Measurements from ENCODE around the gene TP53BP1. TPM values are rescaled to one million over a fixed set of nuclear protein-coding genes. Genes with fewer than 3 reads are reported as not detected.

TP53BP1 gene
- total and polyA plus RNA-seq, 11 donors = 7.4 to 34.4 (median 27.4) TPM

DNA sequence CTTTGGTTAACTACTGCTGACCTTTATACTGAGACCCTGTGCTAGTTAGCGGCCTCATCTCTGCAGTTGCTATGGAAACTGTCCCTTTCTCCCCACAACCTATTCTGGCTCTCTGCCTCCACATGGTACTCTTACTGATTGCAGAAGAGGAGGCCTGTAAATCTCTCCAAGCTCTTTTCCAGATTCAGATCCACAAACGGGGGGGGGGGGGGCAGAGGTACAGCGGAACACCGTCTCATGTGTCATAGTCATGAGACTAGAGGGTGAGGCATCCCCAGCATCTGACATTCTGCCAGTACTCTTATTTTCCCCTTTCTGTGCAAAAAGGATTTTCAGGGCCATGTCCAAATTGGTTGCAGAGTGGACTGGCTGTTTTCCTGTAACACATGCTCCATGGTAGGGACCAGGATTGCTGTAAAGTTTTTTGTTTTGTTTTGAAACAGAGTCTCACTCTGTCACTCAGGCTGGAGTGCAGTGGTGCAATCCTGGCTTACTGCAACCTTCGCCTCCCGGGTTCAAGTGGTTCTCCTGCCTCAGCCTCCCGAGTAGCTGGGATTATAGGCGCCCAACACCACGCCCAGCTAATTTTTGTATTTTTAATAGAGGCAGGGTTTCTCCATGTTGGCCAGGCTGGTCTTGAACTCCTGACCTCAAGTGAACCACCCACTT is 16.2 kb upstream of the TP53BP1 start:
- intact Hi-C loops (cut with DNase I) = loop anchor here in 1 of 10 donors (2.0 kb wide), 1 partner anchor 14 kb away; no protein-coding TSS in a partner anchor
- peak overlapping the region; percentile 86 to 96 (median 92) for H3K27ac ChIP-seq
- 46 to 58% (median 57%) methylated on average over 9 of the region's 9 CpGs for WGBS, 4 donors
- no peaks in the 10 kb centered on the region for H3K36me3 ChIP-seq
- ATAC-seq (no peak), DNase-seq (no peak)
- no peaks in the 10 kb centered on the region for H3K9me3 ChIP-seq
- H3K4me1 ChIP-seq = peaks cover 0 to 40% (median 30%) of the 10 kb centered on the region in 12 donors
- H3K4me3 ChIP-seq = peak overlapping the region in 7 of 12 donors; percentile 54 to 67 (median 64)
- no peaks in the 10 kb centered on the region for H3K27me3 ChIP-seq
- no peak for TF ChIP-seq POLR2A (IDR thresholded peaks at IDR 0.05)
- TF ChIP-seq, protein P1, sequence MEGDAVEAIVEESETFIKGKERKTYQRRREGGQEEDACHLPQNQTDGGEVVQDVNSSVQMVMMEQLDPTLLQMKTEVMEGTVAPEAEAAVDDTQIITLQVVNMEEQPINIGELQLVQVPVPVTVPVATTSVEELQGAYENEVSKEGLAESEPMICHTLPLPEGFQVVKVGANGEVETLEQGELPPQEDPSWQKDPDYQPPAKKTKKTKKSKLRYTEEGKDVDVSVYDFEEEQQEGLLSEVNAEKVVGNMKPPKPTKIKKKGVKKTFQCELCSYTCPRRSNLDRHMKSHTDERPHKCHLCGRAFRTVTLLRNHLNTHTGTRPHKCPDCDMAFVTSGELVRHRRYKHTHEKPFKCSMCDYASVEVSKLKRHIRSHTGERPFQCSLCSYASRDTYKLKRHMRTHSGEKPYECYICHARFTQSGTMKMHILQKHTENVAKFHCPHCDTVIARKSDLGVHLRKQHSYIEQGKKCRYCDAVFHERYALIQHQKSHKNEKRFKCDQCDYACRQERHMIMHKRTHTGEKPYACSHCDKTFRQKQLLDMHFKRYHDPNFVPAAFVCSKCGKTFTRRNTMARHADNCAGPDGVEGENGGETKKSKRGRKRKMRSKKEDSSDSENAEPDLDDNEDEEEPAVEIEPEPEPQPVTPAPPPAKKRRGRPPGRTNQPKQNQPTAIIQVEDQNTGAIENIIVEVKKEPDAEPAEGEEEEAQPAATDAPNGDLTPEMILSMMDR (IDR thresholded peaks at IDR 0.05) = no peak

DNA sequence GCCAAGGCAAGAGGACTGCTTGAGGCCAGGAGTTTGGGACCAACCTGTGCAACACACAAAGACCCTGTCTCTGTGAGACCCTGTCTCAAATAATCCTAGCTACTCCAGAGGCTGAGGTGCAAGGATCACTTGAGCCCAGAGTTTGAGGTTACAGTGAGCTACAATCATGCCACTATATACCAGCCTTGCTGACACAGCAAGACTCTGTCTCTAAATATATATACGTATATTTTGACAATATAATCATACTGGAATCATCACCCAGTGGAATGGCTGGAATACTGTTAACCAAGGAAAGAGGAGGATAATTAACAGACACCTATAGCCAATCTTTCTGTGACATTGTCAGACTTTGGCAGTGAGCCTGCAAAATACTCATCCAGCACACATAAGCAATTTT is 15.5 kb upstream of the TP53BP1 start:
- H3K27me3 ChIP-seq = no peaks in the 10 kb centered on the region
- WGBS, 4 donors = 48 to 63% (median 59%) methylated on average over 1 of the region's 1 CpG
- peaks cover 0 to 33% (median 29%) of the 10 kb centered on the region in 12 donors for H3K4me1 ChIP-seq
- no peak for ATAC-seq
- intact Hi-C loops (cut with DNase I) = loop anchor here in 1 of 10 donors (2.0 kb wide), 1 partner anchor 14 kb away; no protein-coding TSS in a partner anchor
- H3K27ac ChIP-seq = peak overlapping the region in 10 of 12 donors; percentile 49 to 96 (median 92)
- no peak overlapping the region for H3K4me3 ChIP-seq
- TF ChIP-seq, protein P1 (IDR thresholded peaks at IDR 0.05) = no peak
- TF ChIP-seq POLR2A (IDR thresholded peaks at IDR 0.05) = no peak
- no peaks in the 10 kb centered on the region for H3K9me3 ChIP-seq
- no peak for DNase-seq
- H3K36me3 ChIP-seq = no peaks in the 10 kb centered on the region

DNA sequence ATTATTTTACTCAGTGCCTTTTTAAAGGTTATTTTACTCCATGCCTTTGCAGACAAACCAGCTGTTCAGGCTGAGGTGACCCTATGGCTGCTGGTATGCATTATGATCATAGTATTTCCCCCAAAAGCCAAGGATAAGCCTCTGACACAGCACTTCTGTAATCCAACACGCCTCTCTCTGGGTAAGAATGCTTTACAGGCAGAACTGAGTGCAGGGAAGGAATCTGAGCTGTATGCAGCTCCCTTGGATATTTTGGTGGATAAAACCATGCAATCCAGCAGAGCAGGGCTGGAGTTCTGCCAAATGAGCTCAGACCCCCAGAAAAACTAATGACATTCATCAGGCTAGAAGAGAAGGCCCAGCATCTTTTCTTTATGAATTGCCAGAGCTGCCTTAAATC is 12.8 kb upstream of the TP53BP1 start:
- no peaks in the 10 kb centered on the region for H3K36me3 ChIP-seq
- H3K4me3 ChIP-seq = no peak overlapping the region
- TF ChIP-seq POLR2A (IDR thresholded peaks at IDR 0.05) = no peak
- TF ChIP-seq, protein P1 (IDR thresholded peaks at IDR 0.05) = no peak
- 67 to 83% (median 77%) methylated on average over 1 of the region's 1 CpG for WGBS, 4 donors
- peaks cover 0 to 20% (median 18%) of the 10 kb centered on the region in 12 donors for H3K4me1 ChIP-seq
- no peaks in the 10 kb centered on the region for H3K27me3 ChIP-seq
- ATAC-seq (no peak), DNase-seq (no peak)
- H3K9me3 ChIP-seq = no peaks in the 10 kb centered on the region
- intact Hi-C loops (cut with DNase I) = no loop called here
- H3K27ac ChIP-seq = no peak overlapping the region

DNA sequence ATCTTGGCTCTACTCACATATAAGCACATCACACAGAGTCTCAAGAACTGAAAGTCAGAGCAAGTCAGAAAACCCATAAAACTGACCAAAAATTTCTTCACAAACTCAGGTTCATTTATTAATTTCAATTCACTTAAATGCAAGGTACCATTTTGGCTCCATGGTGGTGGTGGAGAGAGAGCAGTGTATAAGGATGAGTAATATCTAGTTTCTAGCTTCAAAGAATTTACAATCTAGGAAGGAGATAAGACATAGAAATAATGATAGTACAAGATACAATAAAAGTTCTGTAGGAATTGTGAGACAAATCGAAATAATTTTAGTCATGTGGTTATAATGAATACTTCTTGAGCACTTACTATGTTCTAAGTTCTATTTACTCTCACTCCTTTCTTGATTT is 6.7 kb upstream of the TP53BP1 start:
- no peaks in the 10 kb centered on the region for H3K27me3 ChIP-seq
- 89 to 95% (median 92%) methylated on average over 1 of the region's 1 CpG for WGBS, 4 donors
- no peak overlapping the region for H3K4me3 ChIP-seq
- DNase-seq (no peak), ATAC-seq (no peak)
- no peak overlapping the region for H3K27ac ChIP-seq
- H3K9me3 ChIP-seq = no peaks in the 10 kb centered on the region
- TF ChIP-seq POLR2A (IDR thresholded peaks at IDR 0.05) = no peak
- TF ChIP-seq, protein P1 (IDR thresholded peaks at IDR 0.05) = no peak
- H3K36me3 ChIP-seq = no peaks in the 10 kb centered on the region
- H3K4me1 ChIP-seq = no peaks in the 10 kb centered on the region
- intact Hi-C loops (cut with DNase I) = no loop called here

Measured in heart left ventricle (tissue), 16 donors.